DOHH2 (cell line): Measurements from ENCODE around the gene FBXW9.

Experiments
- H3F3A ChIP-seq: fragments of 200-600 bp; sonication (generic), shearing (Covaris generic); 2 replicates; pipeline ENCODE4 v1.6.0; 2016; ENCODE audit warnings: antibody characterized with exemption, mild to moderate bottlenecking; ENCODE audit not compliant: control insufficient read depth, insufficient read depth
- H3K27ac ChIP-seq: fragments of 200-600 bp; sonication (generic); 2 replicates; pipeline ENCODE4 v1.5.1; 2014; ENCODE audit warnings: low read depth, mild to moderate bottlenecking, low read length, moderate library complexity
- H3K27me3 ChIP-seq: fragments of 200-600 bp; sonication (generic); 2 replicates; pipeline ENCODE4 v1.6.1; 2014; ENCODE audit warnings: mild to moderate bottlenecking, low read length, mixed read lengths; ENCODE audit not compliant: control insufficient read depth
- H3K36me3 ChIP-seq: fragments of 200-600 bp; sonication (generic); 2 replicates; pipeline ENCODE4 v1.6.1; 2014; ENCODE audit warnings: mild to moderate bottlenecking, low read length, moderate library complexity, mixed read lengths; ENCODE audit not compliant: control insufficient read depth
- H3K4me1 ChIP-seq: fragments of 200-600 bp; sonication (generic); 2 replicates; pipeline ENCODE4 v1.6.1; 2014; ENCODE audit warnings: mild to moderate bottlenecking, low read length, mixed read lengths; ENCODE audit not compliant: control insufficient read depth
- H3K4me2 ChIP-seq: fragments of 200-600 bp; sonication (generic); 2 replicates; pipeline ENCODE4 v1.6.0; 2014; ENCODE audit warnings: mild to moderate bottlenecking, low read length, moderate library complexity
- H3K4me3 ChIP-seq: fragments of 200-600 bp; sonication (generic); 2 replicates; pipeline ENCODE4 v1.5.1; 2014; ENCODE audit warnings: mild to moderate bottlenecking, low read length, mixed read lengths
- H3K79me2 ChIP-seq: fragments of 200-600 bp; sonication (generic); 2 replicates; pipeline ENCODE4 v1.6.1; 2014; ENCODE audit warnings: mild to moderate bottlenecking, low read length, mixed read lengths; ENCODE audit not compliant: control insufficient read depth
- H3K9me2 ChIP-seq: fragments of 200-600 bp; sonication (generic); replicated peaks from 2 replicates; pipeline ENCODE4 v1.6.1; 2014; ENCODE audit warnings: mild to moderate bottlenecking, low read length, mixed read lengths; ENCODE audit not compliant: control insufficient read depth
- H3K9me3 ChIP-seq: fragments of 200-600 bp; sonication (generic); 2 replicates; pipeline ENCODE4 v1.6.1; 2014; ENCODE audit warnings: antibody characterized with exemption, low read length, mixed read lengths; ENCODE audit not compliant: control insufficient read depth, insufficient read depth
- H4K20me1 ChIP-seq: fragments of 200-600 bp; sonication (generic); 2 replicates; pipeline ENCODE4 v1.6.0; 2014; ENCODE audit warnings: low read depth, mild to moderate bottlenecking, antibody characterized with exemption, low read length, moderate library complexity; ENCODE audit not compliant: control insufficient read depth, insufficient read depth
- CTCF ChIP-seq: fragments of 200-600 bp; sonication (generic); IDR thresholded peaks from one replicate; pipeline ENCODE4 v1.5.1; 2014; ENCODE audit warnings: antibody characterized with exemption, mild to moderate bottlenecking, low read depth, low read length; ENCODE audit not compliant: poor library complexity, severe bottlenecking
- EZH2phosphoT487 ChIP-seq: fragments of 200-600 bp; sonication (generic); IDR thresholded peaks from 2 replicates; pipeline ENCODE4 v1.6.1; 2017; ENCODE audit warnings: borderline replicate concordance, mild to moderate bottlenecking, antibody characterized with exemption, low read length, moderate library complexity, mixed read lengths

The FBXW9 gene

GRCh38 chr19:12649941-12650340 lies 46.5 kb downstream of the FBXW9 start:
- Histone ChIP-seq H3F3A (no peaks in the 10 kb centered on the region), H3K27me3 (no peaks in the 10 kb centered on the region), H3K9me3 (no peaks in the 10 kb centered on the region), H3K27ac (no peak overlapping the region), H3K4me1 (no peaks in the 10 kb centered on the region), H3K79me2 (no peaks in the 10 kb centered on the region), H3K9me2 (no peaks in the 10 kb centered on the region), H3K4me2 (no peak overlapping the region), H3K36me3 (peaks cover 10% of the 10 kb centered on the region), H4K20me1 (no peaks in the 10 kb centered on the region), H3K4me3 (no peak overlapping the region)
- no peak for TF ChIP-seq EZH2phosphoT487
- no peak for TF ChIP-seq CTCF

- no peak overlapping the region for H3K4me3 ChIP-seq
These were observed 48.3 kb downstream of the FBXW9 start for GRCh38 chr19:12648088-12648487.

DNA sequence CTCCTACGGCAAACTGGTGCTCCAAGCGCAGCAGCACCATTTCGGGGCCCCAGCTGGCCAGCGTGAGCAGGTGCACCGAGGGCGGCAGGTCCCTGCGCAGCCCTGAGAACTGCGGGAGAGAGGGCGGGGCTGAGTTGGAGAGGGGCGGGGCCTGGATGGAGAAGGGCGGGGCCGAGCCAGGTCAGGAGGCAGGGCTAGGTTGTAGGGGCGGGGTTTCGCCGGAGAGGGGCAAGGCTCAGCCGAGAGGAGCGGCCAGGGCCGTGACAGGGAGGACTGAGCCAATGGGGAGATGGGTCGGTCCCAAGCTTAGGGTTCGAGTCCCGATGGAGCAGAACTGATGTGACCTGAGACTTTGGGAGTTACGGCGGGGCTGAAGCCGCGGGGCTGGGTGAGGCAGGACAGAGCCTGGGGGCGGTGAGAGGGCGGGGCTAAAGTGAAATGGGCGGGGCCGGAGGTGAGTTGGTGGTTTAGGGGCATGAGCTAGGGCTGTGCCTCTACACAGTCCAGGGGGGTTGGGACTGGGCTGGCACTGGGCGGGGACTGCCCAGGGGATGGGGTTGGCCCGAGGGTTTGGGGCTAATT lies 48.9 kb downstream of the FBXW9 start:
- no peaks in the 10 kb centered on the region for H3K79me2 ChIP-seq
- H3K36me3 ChIP-seq, result peaks cover 8% of the 10 kb centered on the region
- no peaks in the 10 kb centered on the region for H4K20me1 ChIP-seq
- H3K4me1 ChIP-seq, result no peaks in the 10 kb centered on the region
- H3K9me3 ChIP-seq, result no peaks in the 10 kb centered on the region
- no peak overlapping the region for H3K4me2 ChIP-seq
- no peaks in the 10 kb centered on the region for H3K9me2 ChIP-seq
- H3K27me3 ChIP-seq, result no peaks in the 10 kb centered on the region
- no peak overlapping the region for H3K4me3 ChIP-seq
- no peak overlapping the region for H3K27ac ChIP-seq
- no peaks in the 10 kb centered on the region for H3F3A ChIP-seq
- TF ChIP-seq EZH2phosphoT487 (no peak), CTCF (no peak)

More at GRCh38 chr19:12648088-12648487, 48.3 kb downstream of the FBXW9 start:
- no peaks in the 10 kb centered on the region for H4K20me1 ChIP-seq
- no peak for TF ChIP-seq EZH2phosphoT487
- no peak for TF ChIP-seq CTCF
- no peaks in the 10 kb centered on the region for H3K9me3 ChIP-seq
- H3K4me1 ChIP-seq, result no peaks in the 10 kb centered on the region
- no peaks in the 10 kb centered on the region for H3F3A ChIP-seq
- no peaks in the 10 kb centered on the region for H3K27me3 ChIP-seq
- peaks cover 8% of the 10 kb centered on the region for H3K36me3 ChIP-seq
- H3K4me2 ChIP-seq, result no peak overlapping the region
- H3K9me2 ChIP-seq, result no peaks in the 10 kb centered on the region
- H3K27ac ChIP-seq, result no peak overlapping the region
- H3K79me2 ChIP-seq, result no peaks in the 10 kb centered on the region

DNA sequence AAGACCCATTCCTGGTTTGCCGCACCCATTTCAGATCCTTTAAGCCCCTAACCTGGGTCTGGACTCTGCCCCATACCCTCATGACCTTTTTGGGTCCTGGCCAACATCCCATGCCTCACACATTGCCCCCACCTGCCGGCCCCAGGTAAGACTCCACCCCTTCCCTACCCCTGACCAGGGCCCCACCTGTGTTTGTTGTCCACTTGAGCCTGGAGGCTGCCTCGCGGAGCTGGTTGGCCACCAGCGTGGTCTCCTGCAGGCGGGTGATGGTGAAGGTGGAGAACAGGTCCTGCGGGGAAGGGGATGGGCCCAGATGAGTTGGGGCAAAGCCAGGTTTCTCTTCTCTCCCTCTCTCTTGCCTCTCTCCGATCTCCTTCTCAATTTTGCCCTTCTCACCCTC lies 49.4 kb downstream of the FBXW9 start:
- no peak overlapping the region for H3K27ac ChIP-seq
- H3K36me3 ChIP-seq, result peaks cover 8% of the 10 kb centered on the region
- H3K79me2 ChIP-seq, result no peaks in the 10 kb centered on the region
- no peaks in the 10 kb centered on the region for H3K4me1 ChIP-seq
- TF ChIP-seq CTCF (no peak), EZH2phosphoT487 (no peak)
- H3K4me3 ChIP-seq, result no peak overlapping the region
- no peaks in the 10 kb centered on the region for H3K9me2 ChIP-seq
- no peak overlapping the region for H3K4me2 ChIP-seq
- no peaks in the 10 kb centered on the region for H3K27me3 ChIP-seq
- no peaks in the 10 kb centered on the region for H4K20me1 ChIP-seq
- H3F3A ChIP-seq, result no peaks in the 10 kb centered on the region
- no peaks in the 10 kb centered on the region for H3K9me3 ChIP-seq
